ENCODE measurements around the gene ABCB9. TPM values are rescaled to one million over a fixed set of nuclear protein-coding genes. Genes with fewer than 3 reads are reported as not detected.
"Not testable (repeated sequence)": the region's sequence is repeated elsewhere in the genome, so short reads cannot be mapped to it uniquely, and the experiment has no call there.

Gene ABCB9
- total RNA-seq, 2 donors from 2014 or later = 8.9 to 9.5 TPM

DNA sequence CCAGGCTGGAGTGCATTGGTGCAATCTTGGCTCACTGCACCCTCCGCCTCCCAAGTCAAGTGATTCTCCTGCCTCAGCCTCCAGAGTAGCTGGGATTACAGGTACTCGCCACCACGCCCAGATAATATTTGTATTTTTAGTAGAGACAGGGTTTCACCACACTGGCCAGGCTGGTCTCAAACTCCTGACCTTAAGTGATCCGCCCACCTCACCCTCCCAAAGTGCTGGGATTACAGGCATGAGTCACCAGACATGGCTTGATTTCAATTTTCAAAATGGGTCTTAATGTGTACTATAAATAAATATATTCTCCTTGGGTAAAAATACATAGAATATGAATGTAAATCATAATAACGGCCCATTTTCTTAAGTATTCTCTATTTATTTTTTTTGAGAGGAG, 24.9 kb downstream of the ABCB9 start:
- not testable (repeated sequence) for H3K9me3 Mint-ChIP-seq; ATAC-seq; H3K27ac Mint-ChIP-seq; DNase-seq (ENCODE audit: low spot score in 2 of 2); H3K36me3 Mint-ChIP-seq

DNA sequence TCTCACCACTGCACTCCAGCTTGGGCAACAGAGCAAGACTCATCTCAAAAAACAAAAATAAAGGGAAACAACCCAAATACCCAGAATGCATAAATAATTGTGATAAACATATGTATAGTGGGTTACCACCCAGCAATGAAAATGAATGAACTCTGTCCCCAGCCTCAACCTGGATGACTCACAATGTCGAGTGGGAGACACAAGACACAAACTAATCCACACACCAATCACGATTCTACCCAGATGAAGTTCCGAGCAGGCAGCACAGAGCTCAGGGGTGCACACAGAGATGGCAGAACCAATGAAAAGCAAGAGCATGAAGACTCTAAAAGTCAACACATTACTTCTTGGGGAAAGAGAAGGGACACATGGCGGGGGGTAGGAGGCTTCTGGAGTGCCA, 27.1 kb downstream of the ABCB9 start:
- Mint-ChIP-seq H3K9me3 (no peaks in the 10 kb centered on the region), H3K36me3 (no peaks in the 10 kb centered on the region), H3K27ac (no peak overlapping the region)
- ATAC-seq (no peak), DNase-seq (ENCODE audit: low spot score in 2 of 2) (no peak)

DNA sequence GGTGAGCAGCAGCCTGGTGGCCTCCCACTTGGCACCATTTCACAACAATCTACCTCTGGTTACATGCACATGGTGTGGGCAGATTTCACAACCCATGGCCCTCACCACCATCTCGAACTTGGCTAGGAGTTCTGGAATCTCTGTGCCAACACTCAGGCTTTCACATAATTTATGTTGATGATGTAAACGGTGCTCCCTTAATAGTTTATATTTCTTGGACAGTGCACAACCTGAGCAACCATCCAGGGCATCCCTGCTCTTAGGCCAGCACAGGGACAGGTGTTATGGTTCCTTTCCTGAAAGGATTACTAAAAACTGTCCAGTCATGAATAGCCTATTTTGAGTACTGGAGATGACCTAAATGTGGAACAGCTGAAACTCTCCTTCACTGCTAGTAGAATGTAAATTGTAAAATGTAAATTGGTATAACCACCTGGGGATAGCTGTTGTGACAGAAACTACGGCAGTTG, 28.6 kb downstream of the ABCB9 start:
- no peaks in the 10 kb centered on the region for H3K9me3 Mint-ChIP-seq
- H3K36me3 Mint-ChIP-seq = no peaks in the 10 kb centered on the region
- no peak for ATAC-seq
- no peak overlapping the region for H3K27ac Mint-ChIP-seq
- no peak for DNase-seq (ENCODE audit: low spot score in 2 of 2)

DNA sequence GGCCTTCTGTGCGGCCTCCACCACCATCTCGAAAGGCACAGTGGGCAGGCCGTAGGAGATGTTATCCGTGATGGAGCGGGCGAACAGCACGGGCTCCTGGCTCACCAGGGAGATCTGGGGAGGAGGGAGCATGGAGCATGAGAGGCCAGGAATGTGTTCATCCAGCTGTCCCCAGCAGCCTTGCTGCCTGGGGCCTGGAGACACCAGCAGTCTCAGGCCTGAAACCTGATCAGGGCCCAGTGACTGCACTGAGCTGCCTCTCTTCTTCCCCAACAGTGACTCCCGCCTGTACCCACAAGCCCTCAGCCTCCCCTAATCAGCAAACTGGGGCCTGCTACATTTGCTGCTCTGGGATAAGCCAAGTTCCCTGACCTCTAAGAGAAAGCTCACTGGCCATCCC, 30.9 kb downstream of the ABCB9 start:
- no peak for ATAC-seq
- no peak overlapping the region for H3K27ac Mint-ChIP-seq

DNA sequence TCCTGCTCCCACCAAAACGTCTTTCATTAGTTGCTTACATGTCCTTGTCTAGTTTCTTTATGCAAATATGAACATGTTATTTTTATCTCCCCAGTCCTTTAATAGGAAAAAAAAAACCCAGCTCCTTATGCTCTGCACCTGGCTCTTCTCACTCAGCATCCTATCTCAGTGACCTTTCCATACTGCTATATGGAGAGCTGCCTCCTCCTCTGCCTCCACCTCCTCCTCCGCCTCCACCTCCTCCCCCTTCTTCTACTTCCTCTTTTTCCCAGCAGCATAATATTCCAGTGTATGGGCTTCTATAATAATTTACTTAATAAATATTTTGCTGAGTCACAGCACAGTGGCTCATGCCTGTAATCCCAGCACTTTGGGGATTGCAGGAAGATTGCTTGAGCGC, 31.5 kb downstream of the ABCB9 start:
- ATAC-seq (no peak), DNase-seq (ENCODE audit: low spot score in 2 of 2) (no peak)
- Mint-ChIP-seq H3K9me3 (no peaks in the 10 kb centered on the region), H3K36me3 (no peaks in the 10 kb centered on the region), H3K27ac (no peak overlapping the region)

More for the DNA sequence above, 30.9 kb downstream of the ABCB9 start:
- no peaks in the 10 kb centered on the region for H3K9me3 Mint-ChIP-seq
- no peaks in the 10 kb centered on the region for H3K36me3 Mint-ChIP-seq
- no peak for DNase-seq (ENCODE audit: low spot score in 2 of 2)

DNA sequence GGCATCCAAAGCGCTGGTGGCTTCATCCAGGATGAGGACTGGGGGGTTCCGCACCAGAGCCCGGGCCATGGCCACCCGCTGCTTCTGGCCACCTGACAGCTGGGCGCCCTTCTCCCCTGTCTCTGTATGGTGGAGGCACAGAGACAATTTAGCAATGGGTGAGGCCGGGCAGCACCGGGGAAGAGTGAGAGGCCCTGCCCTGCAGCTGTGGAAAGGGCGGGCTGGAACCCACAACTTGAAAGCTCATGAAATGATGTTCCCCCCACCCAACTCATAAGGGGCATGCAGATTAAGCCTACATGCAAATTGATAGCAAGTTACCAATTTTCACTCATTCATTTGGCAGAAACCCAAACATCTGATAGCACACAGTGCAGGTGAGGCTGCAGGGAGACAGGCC, 34.1 kb downstream of the ABCB9 start:
- Mint-ChIP-seq H3K36me3 (no peaks in the 10 kb centered on the region), H3K9me3 (no peaks in the 10 kb centered on the region), H3K27ac (no peak overlapping the region)
- DNase-seq (ENCODE audit: low spot score in 2 of 2) = no peak
- no peak for ATAC-seq

DNA sequence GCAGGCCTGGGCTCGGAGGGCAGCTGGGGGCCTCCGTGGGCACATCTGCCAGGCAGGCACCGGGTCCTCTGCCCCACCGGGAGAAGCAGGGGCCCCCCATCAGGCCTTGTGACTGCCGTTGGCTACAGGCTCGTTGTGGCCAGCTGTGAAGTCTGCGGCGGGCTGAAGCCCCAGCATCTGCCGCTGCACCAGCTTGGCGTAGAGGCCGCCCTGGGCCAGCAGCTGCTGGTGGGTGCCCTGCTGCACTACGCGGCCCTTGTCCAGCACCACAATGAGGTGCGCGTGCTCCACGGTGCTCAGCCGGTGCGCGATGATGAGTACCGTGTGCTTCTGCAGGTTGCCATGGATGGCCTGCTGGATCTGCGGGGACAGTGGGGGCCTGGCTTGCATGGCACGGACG, 36.5 kb downstream of the ABCB9 start:
- DNase-seq (ENCODE audit: low spot score in 2 of 2) (no peak), ATAC-seq (no peak)
- Mint-ChIP-seq H3K9me3 (no peaks in the 10 kb centered on the region), H3K36me3 (no peaks in the 10 kb centered on the region), H3K27ac (no peak overlapping the region)

DNA sequence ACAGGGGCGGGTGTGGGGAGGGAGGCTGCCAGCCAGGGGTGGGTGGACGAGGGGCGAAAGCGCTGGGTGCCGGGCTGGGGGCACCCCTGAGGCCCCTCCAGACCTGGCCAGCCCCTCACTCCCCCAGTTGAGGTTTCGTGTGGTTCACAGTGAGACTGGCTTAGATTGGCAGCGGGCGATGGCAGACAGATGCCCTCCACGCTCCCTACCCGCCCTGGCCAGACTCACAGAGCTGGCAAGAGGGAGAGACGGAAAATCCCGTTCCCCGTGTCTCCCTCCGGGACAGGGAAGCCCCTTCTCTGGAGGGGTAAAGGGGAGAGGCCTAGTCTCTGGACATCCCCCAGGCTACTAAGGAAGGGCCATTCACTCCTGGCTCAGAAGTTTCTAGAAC, 37.1 kb downstream of the ABCB9 start:
- DNase-seq (ENCODE audit: low spot score in 2 of 2) (no peak), ATAC-seq (no peak)
- Mint-ChIP-seq H3K9me3 (no peaks in the 10 kb centered on the region), H3K36me3 (no peaks in the 10 kb centered on the region), H3K27ac (no peak overlapping the region)

DNA sequence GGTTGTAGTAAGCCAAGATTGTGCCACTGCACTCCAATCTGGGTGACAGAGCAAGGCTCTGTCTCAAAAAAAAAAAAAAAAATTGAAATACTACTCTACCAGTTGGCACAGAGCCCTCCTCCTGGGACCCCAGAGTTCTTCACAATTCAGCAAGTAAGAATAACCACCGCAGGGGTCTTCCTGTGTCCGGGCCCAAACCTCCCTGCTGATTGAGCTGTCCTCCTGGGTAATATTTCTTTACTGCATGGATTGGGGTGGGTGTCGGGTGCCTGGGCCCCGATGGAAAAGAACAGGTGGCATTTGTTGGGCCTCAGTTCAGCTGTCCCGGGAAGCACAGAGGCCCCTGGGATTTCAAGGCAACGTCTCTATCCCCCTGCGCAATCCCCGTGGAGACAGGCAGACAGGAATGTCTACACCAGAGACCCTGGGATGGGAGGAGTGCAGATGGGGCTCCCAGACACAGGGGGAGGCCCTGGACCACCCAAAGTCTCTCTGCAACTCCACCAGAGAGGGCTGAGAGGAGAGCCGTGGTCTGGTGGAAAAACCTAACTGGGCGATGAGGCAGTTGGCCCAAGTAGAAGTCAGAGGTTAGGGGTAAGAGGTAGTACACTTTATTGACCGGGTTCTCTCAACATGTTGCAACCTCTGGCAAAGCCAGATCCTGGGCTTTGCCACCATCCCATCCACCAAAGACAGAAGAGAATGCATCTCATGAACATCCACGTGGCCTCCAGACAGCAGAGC, 37.7 kb downstream of the ABCB9 start:
- ATAC-seq = no peak
- Mint-ChIP-seq H3K9me3 (no peaks in the 10 kb centered on the region), H3K27ac (no peak overlapping the region), H3K36me3 (no peaks in the 10 kb centered on the region)
- no peak for DNase-seq (ENCODE audit: low spot score in 2 of 2)

DNA sequence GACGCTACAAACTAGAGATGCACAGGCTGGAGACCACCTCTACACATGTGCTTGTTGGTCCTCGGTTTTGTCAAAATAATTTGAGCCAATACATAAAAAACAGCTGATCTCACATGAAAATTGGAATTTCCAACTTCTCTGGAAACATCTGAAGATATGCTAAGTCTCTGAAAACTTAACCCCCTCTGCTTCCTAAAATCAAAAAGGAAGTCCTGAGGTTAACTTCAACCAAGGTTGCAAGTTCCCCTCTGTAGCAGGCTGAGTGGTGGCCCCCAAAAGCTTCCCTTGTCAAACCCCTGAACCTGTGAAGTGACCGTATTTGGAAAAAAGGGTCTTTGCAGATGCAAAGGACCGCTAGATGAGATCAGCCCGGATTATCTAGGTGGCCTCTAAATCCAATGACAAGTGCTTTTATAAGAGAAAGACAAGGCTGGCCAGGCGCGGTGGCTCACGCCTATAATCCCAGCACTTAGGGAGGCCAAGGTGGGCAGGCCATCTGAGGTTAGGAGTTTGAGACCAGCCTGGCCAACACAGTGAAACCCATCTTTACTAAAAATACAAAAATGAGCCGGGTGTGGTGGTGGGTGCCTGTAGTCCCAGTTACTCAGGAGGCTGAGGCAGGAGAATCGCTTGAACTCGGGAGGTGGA, 38.4 kb downstream of the ABCB9 start:
- no peak for ATAC-seq
- no peaks in the 10 kb centered on the region for H3K36me3 Mint-ChIP-seq
- DNase-seq (ENCODE audit: low spot score in 2 of 2) = no peak
- no peaks in the 10 kb centered on the region for H3K9me3 Mint-ChIP-seq
- no peak overlapping the region for H3K27ac Mint-ChIP-seq

DNA sequence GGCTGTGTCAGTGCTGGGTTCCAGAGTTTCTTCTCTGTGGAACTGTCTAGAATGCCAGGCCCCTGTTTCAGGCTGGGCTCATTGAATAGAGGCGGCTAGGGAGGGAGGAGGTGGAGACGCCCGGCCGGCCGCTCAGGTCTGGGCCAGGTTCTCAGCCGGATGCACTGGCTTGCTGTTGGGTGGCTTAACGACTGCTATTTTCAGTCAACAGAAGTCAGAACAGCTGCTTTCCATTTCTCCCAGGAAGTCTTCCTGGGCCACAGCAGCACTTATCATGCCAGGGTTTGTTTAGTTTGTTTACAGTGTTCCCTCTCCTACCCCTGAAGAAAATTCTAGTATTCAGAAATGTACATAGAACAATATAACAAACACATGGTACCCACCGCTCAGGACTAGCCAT, 44.3 kb downstream of the ABCB9 start:
- H3K36me3 Mint-ChIP-seq = no peaks in the 10 kb centered on the region
- H3K27ac Mint-ChIP-seq = no peak overlapping the region
- ATAC-seq = no peak
- no peaks in the 10 kb centered on the region for H3K9me3 Mint-ChIP-seq
- DNase-seq (ENCODE audit: low spot score in 2 of 2) = no peak

DNA sequence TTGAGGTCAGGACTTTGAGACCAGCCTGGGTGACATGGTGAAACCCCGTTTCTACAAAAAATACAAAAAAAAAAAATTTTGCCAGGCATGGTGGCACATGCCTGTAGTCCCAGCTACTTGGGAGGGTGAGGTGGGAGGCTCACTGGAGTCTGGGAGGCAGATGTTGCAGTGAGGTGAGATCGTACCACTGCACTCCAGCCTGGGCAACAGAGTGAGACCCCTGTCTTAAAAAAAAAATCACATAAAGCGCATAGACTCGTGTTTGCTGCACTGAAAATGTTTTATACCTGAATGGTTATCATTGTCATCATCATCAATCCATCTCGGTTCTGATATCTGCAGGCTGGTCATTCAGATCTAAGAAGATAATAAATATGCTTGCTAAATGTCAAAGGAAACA, 45.6 kb downstream of the ABCB9 start:
- ATAC-seq = no peak
- no peak for DNase-seq (ENCODE audit: low spot score in 2 of 2)
- Mint-ChIP-seq H3K27ac (no peak overlapping the region), H3K9me3 (no peaks in the 10 kb centered on the region), H3K36me3 (no peaks in the 10 kb centered on the region)

DNA sequence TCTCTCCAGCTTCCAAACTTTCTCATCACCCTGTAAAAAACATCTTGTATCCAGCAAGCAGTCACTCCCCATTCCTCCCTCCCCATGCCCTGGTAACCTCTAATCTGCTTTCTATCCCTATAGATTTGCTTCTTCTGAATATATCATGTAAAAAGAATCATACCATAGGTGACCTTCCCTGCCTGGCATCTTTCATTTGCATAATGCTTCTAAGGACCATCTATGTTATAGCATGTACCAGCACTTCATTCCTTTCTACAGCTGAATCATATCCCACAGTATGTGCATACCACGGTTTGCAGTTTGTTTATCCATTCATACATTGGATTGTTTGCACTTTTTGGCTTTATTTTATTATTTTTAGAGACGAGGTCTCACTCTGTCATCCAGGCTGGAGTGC, 47.4 kb downstream of the ABCB9 start:
- no peaks in the 10 kb centered on the region for H3K36me3 Mint-ChIP-seq
- no peak overlapping the region for H3K27ac Mint-ChIP-seq
- H3K9me3 Mint-ChIP-seq = no peaks in the 10 kb centered on the region
- no peak for DNase-seq (ENCODE audit: low spot score in 2 of 2)
- ATAC-seq = no peak

DNA sequence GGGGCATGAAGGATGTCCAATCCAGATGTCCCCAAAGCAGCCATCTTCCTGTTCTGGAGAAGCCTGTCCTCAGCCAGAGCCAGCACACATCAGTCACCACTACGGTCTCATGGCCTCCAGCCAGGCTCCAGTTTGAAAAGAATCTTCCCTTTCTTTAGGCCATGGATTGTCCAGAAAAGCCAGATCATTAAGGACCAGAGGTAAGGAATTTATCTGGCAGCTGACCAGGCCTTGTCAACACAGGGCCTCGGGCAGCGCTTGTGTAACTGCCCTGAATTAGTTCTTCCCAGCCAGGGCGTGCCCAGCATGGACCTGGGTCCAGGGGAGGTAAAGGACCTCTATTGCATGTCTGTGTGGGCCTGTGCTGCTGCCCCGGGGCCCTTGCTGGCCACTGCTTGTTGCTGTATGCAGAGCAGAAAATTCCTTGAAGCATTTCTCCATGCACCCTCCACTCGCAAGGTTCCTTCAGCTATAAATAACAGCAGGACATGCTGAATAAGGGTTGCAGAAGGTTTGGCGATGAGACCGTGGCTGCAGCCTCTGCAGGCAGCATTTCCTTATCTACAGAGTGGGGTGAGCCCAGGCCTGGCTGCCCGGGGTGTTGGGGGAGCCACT, 48.6 kb downstream of the ABCB9 start:
- Mint-ChIP-seq H3K9me3 (no peaks in the 10 kb centered on the region), H3K36me3 (no peaks in the 10 kb centered on the region), H3K27ac (no peak overlapping the region)
- peak in 1 of 2 donors; percentile 15 for ATAC-seq
- no peak for DNase-seq (ENCODE audit: low spot score in 2 of 2)

DNA sequence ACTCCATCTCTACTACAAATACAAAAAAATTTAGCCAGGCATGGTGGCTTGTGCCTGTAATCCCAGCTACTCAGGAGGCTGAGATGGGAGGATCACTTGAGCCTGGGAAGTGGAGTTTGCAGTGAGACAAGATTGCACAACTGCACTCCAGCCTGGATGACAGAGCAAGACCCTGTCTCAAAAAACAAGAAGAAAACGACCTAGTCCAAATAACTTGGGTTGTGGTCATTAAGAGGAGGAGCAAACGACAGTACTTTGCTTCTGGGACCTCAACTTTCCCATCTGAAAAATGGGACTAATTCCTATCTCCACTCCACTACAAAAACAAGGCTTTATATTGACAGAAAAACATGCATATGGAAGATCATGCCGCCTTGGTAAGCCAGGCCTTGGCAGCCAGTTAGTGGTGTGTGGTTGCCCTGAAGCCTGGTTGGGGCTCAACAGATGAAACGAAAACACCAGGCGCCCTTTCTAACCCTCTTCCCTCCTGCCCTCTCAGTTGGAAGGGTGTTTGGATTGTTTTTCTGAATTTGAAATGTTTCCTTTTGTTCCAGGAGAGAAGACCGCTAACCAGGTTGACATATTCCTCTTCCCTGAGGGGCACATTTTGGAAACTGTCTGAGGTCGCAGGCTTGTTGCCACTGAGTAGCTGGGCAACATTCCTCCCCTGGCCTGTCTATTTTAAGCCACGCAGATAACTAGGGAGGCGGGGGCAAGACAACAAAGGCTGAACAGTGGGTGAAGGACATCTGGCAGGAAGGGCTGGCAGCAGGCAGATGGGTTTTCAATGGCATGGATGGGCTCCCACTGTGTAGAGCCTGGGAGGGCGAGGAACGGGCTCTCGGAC, 56.6 kb downstream of the ABCB9 start:
- no peaks in the 10 kb centered on the region for H3K9me3 Mint-ChIP-seq
- DNase-seq (ENCODE audit: low spot score in 2 of 2) = no peak
- no peak for ATAC-seq
- no peaks in the 10 kb centered on the region for H3K36me3 Mint-ChIP-seq
- no peak overlapping the region for H3K27ac Mint-ChIP-seq

DNA sequence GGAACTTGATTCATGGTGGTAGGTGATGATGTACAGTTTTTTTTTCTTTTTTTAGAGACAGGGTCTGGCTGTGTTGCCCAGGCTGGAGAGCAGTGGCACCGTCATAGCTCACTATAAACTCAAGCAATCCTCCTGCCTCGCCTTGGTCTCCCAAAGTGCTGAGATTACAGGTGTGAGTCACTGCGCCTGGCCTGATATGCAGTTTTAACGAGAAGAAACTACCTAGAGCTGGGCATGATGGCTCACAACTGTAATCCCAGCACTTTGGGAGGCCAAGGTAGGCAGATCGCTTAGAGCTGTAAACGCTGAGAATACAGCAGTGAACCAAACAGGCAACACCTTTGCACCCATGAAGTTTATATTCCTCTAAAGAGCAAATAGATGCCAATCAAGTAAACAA, 57.3 kb downstream of the ABCB9 start:
- no peak for DNase-seq (ENCODE audit: low spot score in 2 of 2)
- no peaks in the 10 kb centered on the region for H3K9me3 Mint-ChIP-seq
- H3K36me3 Mint-ChIP-seq = no peaks in the 10 kb centered on the region
- no peak for ATAC-seq
- no peak overlapping the region for H3K27ac Mint-ChIP-seq

DNA sequence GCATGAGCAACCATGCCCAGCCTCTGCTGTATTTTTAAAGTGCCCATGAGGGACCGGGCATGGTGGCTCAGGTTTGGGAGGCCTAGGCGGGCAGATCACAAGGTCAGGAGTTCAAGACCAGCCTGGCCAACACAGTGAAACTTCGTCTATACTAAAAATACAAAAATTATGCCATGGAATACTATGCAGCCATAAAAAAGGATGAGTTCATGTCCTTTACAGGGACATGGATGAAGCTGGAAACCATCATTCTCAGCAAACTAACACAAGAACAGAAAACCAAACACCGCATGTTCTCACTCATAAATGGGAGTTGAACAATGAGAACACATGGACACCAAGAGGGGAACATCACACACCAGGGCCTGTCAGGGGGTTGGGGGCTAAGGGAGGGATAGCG, 61.0 kb downstream of the ABCB9 start:
- not testable (repeated sequence) for ATAC-seq

More for the DNA sequence above, 61.0 kb downstream of the ABCB9 start:
- H3K36me3 Mint-ChIP-seq; H3K27ac Mint-ChIP-seq; DNase-seq (ENCODE audit: low spot score in 2 of 2); H3K9me3 Mint-ChIP-seq: not testable (repeated sequence)
